ENCODE data around the gene USP48.

The USP48 gene

GRCh38 chr1:21691739-21692138, 91.2 kb downstream of the USP48 start:
- H3K27me3 ChIP-seq (ENCODE audit: low read length), result no peaks in the 10 kb centered on the region

GRCh38 chr1:21689661-21690372, 93.1 kb downstream of the USP48 start:
- H3K27me3 ChIP-seq (ENCODE audit: low read length), result no peaks in the 10 kb centered on the region
- H4K20me1 ChIP-seq (ENCODE audit: low read depth, low read length), result no peaks in the 10 kb centered on the region
- no peak overlapping the region for H3K4me3 ChIP-seq (ENCODE audit: insufficient read depth, low read length, poor library complexity, severe bottlenecking)
- no peaks in the 10 kb centered on the region for H3K9me2 ChIP-seq (replicated peaks; ENCODE audit: insufficient read depth, low read length)
- H2AFZ ChIP-seq (ENCODE audit: low read depth, low read length, severe bottlenecking), result no peak overlapping the region
- peaks cover 21% of the 10 kb centered on the region for H3K36me3 ChIP-seq (ENCODE audit: low read length)
- TF ChIP-seq CTCF (IDR thresholded peaks at IDR 0.05; ENCODE audit: insufficient read depth, low read length, poor library complexity, severe bottlenecking) (no peak), EZH2phosphoT487 (conservative IDR thresholded peaks at IDR 0.05; ENCODE audit: low read length) (no peak)
- no peaks in the 10 kb centered on the region for H3K9me3 ChIP-seq (ENCODE audit: insufficient read depth, low read length)
- H3K27ac ChIP-seq (ENCODE audit: low read depth, low read length), result no peak overlapping the region
- no peak overlapping the region for H3K9ac ChIP-seq (ENCODE audit: low read length)
- H3K79me2 ChIP-seq (ENCODE audit: insufficient read depth, low read length), result no peaks in the 10 kb centered on the region
- H3K4me2 ChIP-seq (ENCODE audit: low read depth, low read length, poor library complexity, severe bottlenecking), result no peak overlapping the region
- no peaks in the 10 kb centered on the region for H3F3A ChIP-seq (ENCODE audit: insufficient read depth)

More at GRCh38 chr1:21691739-21692138, 91.2 kb downstream of the USP48 start:
- no peaks in the 10 kb centered on the region for H3K9me3 ChIP-seq (ENCODE audit: insufficient read depth, low read length)
- H3K9me2 ChIP-seq (replicated peaks; ENCODE audit: insufficient read depth, low read length), result no peaks in the 10 kb centered on the region
- H4K20me1 ChIP-seq (ENCODE audit: low read depth, low read length), result no peaks in the 10 kb centered on the region
- H3K4me3 ChIP-seq (ENCODE audit: insufficient read depth, low read length, poor library complexity, severe bottlenecking), result no peak overlapping the region
- no peak overlapping the region for H3K4me2 ChIP-seq (ENCODE audit: low read depth, low read length, poor library complexity, severe bottlenecking)
- no peaks in the 10 kb centered on the region for H3K79me2 ChIP-seq (ENCODE audit: insufficient read depth, low read length)
- H2AFZ ChIP-seq (ENCODE audit: low read depth, low read length, severe bottlenecking), result no peak overlapping the region
- TF ChIP-seq EZH2phosphoT487 (conservative IDR thresholded peaks at IDR 0.05; ENCODE audit: low read length) (no peak), CTCF (IDR thresholded peaks at IDR 0.05; ENCODE audit: insufficient read depth, low read length, poor library complexity, severe bottlenecking) (no peak)
- no peaks in the 10 kb centered on the region for H3F3A ChIP-seq (ENCODE audit: insufficient read depth)
- peaks cover 13% of the 10 kb centered on the region; the same call in 1 of the 2 replicates for H3K36me3 ChIP-seq (ENCODE audit: low read length)
- H3K9ac ChIP-seq (ENCODE audit: low read length), result no peak overlapping the region
- H3K27ac ChIP-seq (ENCODE audit: low read depth, low read length), result no peak overlapping the region

- Histone ChIP-seq H3K36me3 (ENCODE audit: low read length) (peaks cover 19% of the 10 kb centered on the region), H3F3A (ENCODE audit: insufficient read depth) (no peaks in the 10 kb centered on the region)
Measured at GRCh38 chr1:21687081-21687529, 95.8 kb downstream of the USP48 start.

More at GRCh38 chr1:21687081-21687529, 95.8 kb downstream of the USP48 start:
- H2AFZ ChIP-seq (ENCODE audit: low read depth, low read length, severe bottlenecking), result no peak overlapping the region
- H3K4me2 ChIP-seq (ENCODE audit: low read depth, low read length, poor library complexity, severe bottlenecking), result no peak overlapping the region
- no peaks in the 10 kb centered on the region for H3K9me2 ChIP-seq (replicated peaks; ENCODE audit: insufficient read depth, low read length)
- no peaks in the 10 kb centered on the region for H4K20me1 ChIP-seq (ENCODE audit: low read depth, low read length)
- H3K27ac ChIP-seq (ENCODE audit: low read depth, low read length), result no peak overlapping the region
- H3K27me3 ChIP-seq (ENCODE audit: low read length), result no peaks in the 10 kb centered on the region
- no peaks in the 10 kb centered on the region for H3K79me2 ChIP-seq (ENCODE audit: insufficient read depth, low read length)
- no peak overlapping the region for H3K9ac ChIP-seq (ENCODE audit: low read length)
- no peak overlapping the region for H3K4me3 ChIP-seq (ENCODE audit: insufficient read depth, low read length, poor library complexity, severe bottlenecking)
- TF ChIP-seq EZH2phosphoT487 (conservative IDR thresholded peaks at IDR 0.05; ENCODE audit: low read length), result no peak
- TF ChIP-seq CTCF (IDR thresholded peaks at IDR 0.05; ENCODE audit: insufficient read depth, low read length, poor library complexity, severe bottlenecking), result no peak
- no peaks in the 10 kb centered on the region for H3K9me3 ChIP-seq (ENCODE audit: insufficient read depth, low read length)
